Gastroesophageal sphincter (tissue), 3 donors: ENCODE results near the gene ATP10A.

ENCODE experiments used
- CTCF ChIP-seq, 4 experiments: fragments of 200-600 bp in 2 of 4; fragments of 450-650 bp in 2 of 4; sonication (generic) in 1 of 4; IDR thresholded peaks; one replicate each; pipeline ENCODE4 v1.5.1; 2017 to 2019; ENCODE audit warnings: antibody characterized with exemption in 4 of 4, mild to moderate bottlenecking in 2 of 4, moderate library complexity in 2 of 4
- POLR2A ChIP-seq, 2 donors: fragments of 450-650 bp; IDR thresholded peaks; one replicate each; pipeline ENCODE4 v1.6.1; 2017; ENCODE audit warnings: antibody characterized with exemption in 2 of 2, mild to moderate bottlenecking in 2 of 2, moderate library complexity in 1 of 2

DNA sequence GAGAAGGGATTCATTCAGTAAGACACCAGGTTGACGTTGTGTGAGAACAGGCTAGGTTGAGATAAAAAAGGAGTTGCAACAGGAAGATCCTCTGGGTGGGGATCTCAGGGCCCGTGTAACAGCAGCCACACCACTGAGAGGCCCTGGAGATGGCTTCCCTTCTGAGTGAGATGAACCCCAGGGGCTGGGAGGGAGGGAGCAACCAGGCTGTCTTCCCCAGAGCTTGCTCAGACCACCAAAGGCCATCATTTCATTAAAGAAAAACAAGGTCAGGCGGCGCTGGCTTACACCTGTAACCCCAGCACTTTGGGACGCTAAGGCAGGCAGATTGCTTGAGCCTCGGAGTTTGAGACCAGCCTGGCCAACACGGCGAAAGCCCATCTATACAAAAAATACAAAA lies 187.7 kb downstream of the ATP10A start:
- no peak for TF ChIP-seq CTCF (IDR thresholded peaks at IDR 0.05)
- TF ChIP-seq POLR2A (IDR thresholded peaks at IDR 0.05) = no peak
